Lower leg skin (tissue), 3 donors: ENCODE measurements around the gene SLC2A5.

Source experiments
- POLR2A ChIP-seq, 2 donors: fragments of 450-650 bp; IDR thresholded peaks; one replicate each; pipeline ENCODE4 v1.6.1; 2016 to 2017; ENCODE audit warnings: antibody characterized with exemption in 2 of 2, mild to moderate bottlenecking in 1 of 2, moderate library complexity in 1 of 2
- TF ChIP-seq, protein P1 (sequence below), 3 donors: fragments of 450-650 bp; IDR thresholded peaks; one replicate each; pipeline ENCODE4 v1.5.1; 2016; ENCODE audit warnings: antibody characterized with exemption in 3 of 3, mild to moderate bottlenecking in 3 of 3, moderate library complexity in 2 of 3

DNA sequence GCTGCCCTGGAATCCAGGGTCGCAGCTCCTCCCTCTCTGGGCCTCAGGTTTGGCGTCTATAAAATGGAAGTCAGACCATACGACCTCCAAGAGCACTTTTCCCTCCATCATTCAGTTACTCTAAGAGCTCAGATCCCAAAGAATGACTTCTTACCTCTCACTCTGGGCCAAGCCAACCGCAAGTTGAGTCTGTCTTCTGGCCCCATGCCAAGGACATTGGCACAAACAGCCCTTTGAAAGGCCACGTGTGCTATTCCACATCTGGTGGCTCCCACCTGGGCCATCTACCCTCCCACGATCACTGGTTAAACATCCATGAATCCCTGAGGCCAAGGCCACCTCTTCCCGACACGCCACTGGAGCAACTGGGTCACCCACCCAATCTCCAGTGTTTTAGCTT, 55.6 kb downstream of the SLC2A5 start:
- TF ChIP-seq, protein P1, sequence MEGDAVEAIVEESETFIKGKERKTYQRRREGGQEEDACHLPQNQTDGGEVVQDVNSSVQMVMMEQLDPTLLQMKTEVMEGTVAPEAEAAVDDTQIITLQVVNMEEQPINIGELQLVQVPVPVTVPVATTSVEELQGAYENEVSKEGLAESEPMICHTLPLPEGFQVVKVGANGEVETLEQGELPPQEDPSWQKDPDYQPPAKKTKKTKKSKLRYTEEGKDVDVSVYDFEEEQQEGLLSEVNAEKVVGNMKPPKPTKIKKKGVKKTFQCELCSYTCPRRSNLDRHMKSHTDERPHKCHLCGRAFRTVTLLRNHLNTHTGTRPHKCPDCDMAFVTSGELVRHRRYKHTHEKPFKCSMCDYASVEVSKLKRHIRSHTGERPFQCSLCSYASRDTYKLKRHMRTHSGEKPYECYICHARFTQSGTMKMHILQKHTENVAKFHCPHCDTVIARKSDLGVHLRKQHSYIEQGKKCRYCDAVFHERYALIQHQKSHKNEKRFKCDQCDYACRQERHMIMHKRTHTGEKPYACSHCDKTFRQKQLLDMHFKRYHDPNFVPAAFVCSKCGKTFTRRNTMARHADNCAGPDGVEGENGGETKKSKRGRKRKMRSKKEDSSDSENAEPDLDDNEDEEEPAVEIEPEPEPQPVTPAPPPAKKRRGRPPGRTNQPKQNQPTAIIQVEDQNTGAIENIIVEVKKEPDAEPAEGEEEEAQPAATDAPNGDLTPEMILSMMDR (IDR thresholded peaks at IDR 0.05) = no peak
- no peak for TF ChIP-seq POLR2A (IDR thresholded peaks at IDR 0.05)
